ENCODE results near the gene KIF2A. TPM values are rescaled to one million over a fixed set of nuclear protein-coding genes. Genes with fewer than 3 reads are reported as not detected.
A peak's percentile ranks its signal among the peaks of the same experiment; 100 is the strongest.

Gene KIF2A
- total and polyA plus RNA-seq, 4 donors: 3.8 to 17.5 (median 6.8) TPM

GRCh38 chr5:62348723-62349481 is 42.9 kb downstream of the KIF2A start:
- Histone ChIP-seq H3K9ac (ENCODE audit: low read depth in 1 of 2, low read length in 2 of 2) (no peak overlapping the region), H3K27ac (ENCODE audit: low read depth in 1 of 2, low read length in 2 of 2) (no peak overlapping the region), H3K36me3 (ENCODE audit: control insufficient read depth in 4 of 4, insufficient read depth in 3 of 4, low read depth in 1 of 4, low read length in 3 of 4) (peaks cover 0 to 7% (median 3%) of the 10 kb centered on the region in 4 donors), H3K27me3 (ENCODE audit: control insufficient read depth in 4 of 4, insufficient read depth in 4 of 4, low read length in 3 of 4) (no peaks in the 10 kb centered on the region), H3K4me3 (ENCODE audit: low read depth in 1 of 3, low read length in 3 of 3) (no peak overlapping the region), H3K9me3 (ENCODE audit: control insufficient read depth in 4 of 4, low read length in 3 of 4) (no peaks in the 10 kb centered on the region), H3K4me1 (ENCODE audit: control insufficient read depth in 4 of 4, insufficient read depth in 4 of 4, low read length in 3 of 4) (no peaks in the 10 kb centered on the region)
- 94% methylated on average over 1 of the region's 1 CpG for WGBS
- TF ChIP-seq FOXA2 (IDR thresholded peaks at IDR 0.05): no peak
- TF ChIP-seq GABPA (IDR thresholded peaks at IDR 0.05 in 1 of 2, conservative IDR thresholded peaks at IDR 0.05 in 1 of 2): no peak
- no peak for TF ChIP-seq REST (IDR thresholded peaks at IDR 0.05)
- no peak for TF ChIP-seq HNF4G (IDR thresholded peaks at IDR 0.05)
- no peak for TF ChIP-seq TAF1 (conservative IDR thresholded peaks at IDR 0.05)
- TF ChIP-seq JUND (IDR thresholded peaks at IDR 0.05): no peak
- no peak for TF ChIP-seq YY1 (IDR thresholded peaks at IDR 0.05)
- TF ChIP-seq RAD21 (IDR thresholded peaks at IDR 0.05): no peak
- no peak for TF ChIP-seq NR2F2 (IDR thresholded peaks at IDR 0.05)
- no peak for TF ChIP-seq HNF4A (conservative IDR thresholded peaks at IDR 0.05)
- no peak for TF ChIP-seq ZBTB33 (IDR thresholded peaks at IDR 0.05)
- TF ChIP-seq MAX (IDR thresholded peaks at IDR 0.05): no peak
- TF ChIP-seq FOXA1 (IDR thresholded peaks at IDR 0.05): no peak
- no peak for TF ChIP-seq EGR1 (IDR thresholded peaks at IDR 0.05; ENCODE audit: low read depth in 2 of 2)
- no peak for TF ChIP-seq RXRA (IDR thresholded peaks at IDR 0.05)
- no peak for TF ChIP-seq SP1 (IDR thresholded peaks at IDR 0.05)
- no peak for DNase-seq (ENCODE audit: low spot score)

GRCh38 chr5:62354028-62354874 is 48.2 kb downstream of the KIF2A start:
- peaks cover 2 to 7% (median 4%) of the 10 kb centered on the region in 4 donors for H3K36me3 ChIP-seq (ENCODE audit: control insufficient read depth in 4 of 4, insufficient read depth in 3 of 4, low read depth in 1 of 4, low read length in 3 of 4)
- DNase-seq (ENCODE audit: low spot score): no peak

More at GRCh38 chr5:62354028-62354874, 48.2 kb downstream of the KIF2A start:
- Histone ChIP-seq H3K27ac (ENCODE audit: low read depth in 1 of 2, low read length in 2 of 2) (no peak overlapping the region), H3K9me3 (ENCODE audit: control insufficient read depth in 4 of 4, low read length in 3 of 4) (no peaks in the 10 kb centered on the region), H3K4me1 (ENCODE audit: control insufficient read depth in 4 of 4, insufficient read depth in 4 of 4, low read length in 3 of 4) (no peaks in the 10 kb centered on the region), H3K9ac (ENCODE audit: low read depth in 1 of 2, low read length in 2 of 2) (no peak overlapping the region), H3K27me3 (ENCODE audit: control insufficient read depth in 4 of 4, insufficient read depth in 4 of 4, low read length in 3 of 4) (no peaks in the 10 kb centered on the region), H3K4me3 (ENCODE audit: low read depth in 1 of 3, low read length in 3 of 3) (no peak overlapping the region)
- TF ChIP-seq SP1 (IDR thresholded peaks at IDR 0.05) (no peak), CTCF (IDR thresholded peaks at IDR 0.05; ENCODE audit: low read depth, low read length, missing input control) (peak; percentile 63), RAD21 (IDR thresholded peaks at IDR 0.05) (peak; percentile 80 to 85)

Data from liver (tissue), 9 donors.